Muscle of back (tissue), 11 donors: Measurements from ENCODE around the gene IDH3G. TPM values are rescaled to one million over a fixed set of nuclear protein-coding genes. Genes with fewer than 3 reads are reported as not detected.

Experiments
- DNase-seq, 3 donors: peaks; one replicate each; pipeline versions ENCODE4 v3.0.0 to v3.0.0-alpha.2; 2013
- polyA plus RNA-seq, 10 donors: library from polyadenylated mRNA; unstranded; fragments of 120-200 nt; gene quantifications; one replicate each; pipeline ENCODE4 v1.2.1, GENCODE V29; 2013; ENCODE audit not compliant: insufficient read length in 10 of 10

Gene IDH3G
- polyA plus RNA-seq, 10 donors = 40.6 to 55.9 (median 44.3) TPM

- no peak for DNase-seq
Measured at GRCh38 chrX:153773741-153774575, 20.2 kb downstream of the IDH3G start.

GRCh38 chrX:153773218-153773611, 21.0 kb downstream of the IDH3G start:
- no peak for DNase-seq

GRCh38 chrX:153772316-153773217, 21.6 kb downstream of the IDH3G start:
- no peak for DNase-seq

- DNase-seq = no peak
Measured at GRCh38 chrX:153771415-153772315, 22.5 kb downstream of the IDH3G start.

- no peak for DNase-seq
Measured at GRCh38 chrX:153770601-153771414, 23.4 kb downstream of the IDH3G start.

DNA sequence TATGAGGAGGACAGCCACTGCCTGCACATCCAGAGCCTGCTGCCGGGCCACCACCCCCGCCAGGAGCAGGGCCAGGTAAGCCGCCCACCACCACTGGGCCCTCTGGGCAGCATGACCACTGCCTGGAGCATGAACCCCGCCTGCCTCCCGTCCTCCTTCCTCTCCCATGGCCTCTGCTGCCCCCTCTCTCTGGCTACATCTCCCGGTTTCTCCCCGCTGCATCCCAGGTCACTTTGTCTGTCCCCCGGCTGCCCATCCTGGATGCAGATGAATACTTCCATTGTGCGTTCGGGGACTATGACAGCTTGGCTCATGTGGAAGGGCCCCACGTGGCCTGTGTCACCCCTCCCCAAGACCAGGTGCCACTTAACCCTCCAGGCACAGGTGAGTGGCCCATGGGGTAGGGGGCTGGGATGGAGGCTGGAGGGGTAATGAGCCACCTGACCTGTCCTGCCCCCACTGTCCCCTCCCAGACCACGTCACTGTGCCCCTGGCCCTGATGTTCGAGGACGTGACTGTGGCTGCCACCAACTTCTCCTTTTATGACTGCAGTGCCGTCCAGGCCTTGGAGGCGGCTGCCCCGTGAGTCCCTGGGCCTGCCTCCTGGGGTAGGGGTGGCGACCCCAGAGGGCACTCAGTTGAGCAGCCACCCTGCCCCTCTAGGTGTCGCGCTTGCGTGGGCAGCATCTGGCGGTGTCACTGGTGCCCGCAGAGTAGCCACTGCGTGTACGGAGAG, 24.1 kb downstream of the IDH3G start:
- no peak for DNase-seq

DNA sequence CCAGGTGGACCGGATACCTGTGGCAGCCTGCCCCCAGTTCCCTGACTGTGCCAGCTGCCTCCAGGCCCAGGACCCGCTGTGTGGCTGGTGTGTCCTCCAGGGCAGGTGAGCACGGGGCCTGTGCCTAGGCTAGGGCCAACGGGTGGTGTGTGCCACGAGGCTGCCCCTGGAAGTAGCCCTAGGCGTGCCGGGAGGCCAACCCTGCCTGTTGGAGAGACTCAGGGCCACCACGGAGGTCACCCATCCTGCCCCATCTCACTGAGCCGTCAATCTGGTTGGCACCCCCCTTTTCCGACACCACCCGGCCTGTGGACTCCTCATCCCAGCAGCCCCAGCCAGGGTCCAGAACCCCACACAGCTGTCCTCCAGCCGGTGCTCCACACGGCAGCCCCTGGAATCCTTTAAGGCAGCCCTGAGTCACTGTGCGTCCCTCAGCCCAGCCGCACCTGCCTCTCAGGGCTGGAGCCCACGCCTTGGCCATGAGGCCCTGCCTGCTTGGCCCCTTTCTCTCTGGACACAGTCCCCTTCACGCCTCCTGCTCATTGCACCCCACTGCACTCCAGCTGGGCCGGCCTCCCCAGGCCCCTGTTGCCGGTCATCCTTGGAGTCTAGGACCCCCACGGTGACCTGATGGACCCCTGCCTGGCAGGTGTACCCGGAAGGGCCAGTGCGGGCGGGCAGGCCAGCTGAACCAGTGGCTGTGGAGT, 24.9 kb downstream of the IDH3G start:
- DNase-seq = no peak

DNA sequence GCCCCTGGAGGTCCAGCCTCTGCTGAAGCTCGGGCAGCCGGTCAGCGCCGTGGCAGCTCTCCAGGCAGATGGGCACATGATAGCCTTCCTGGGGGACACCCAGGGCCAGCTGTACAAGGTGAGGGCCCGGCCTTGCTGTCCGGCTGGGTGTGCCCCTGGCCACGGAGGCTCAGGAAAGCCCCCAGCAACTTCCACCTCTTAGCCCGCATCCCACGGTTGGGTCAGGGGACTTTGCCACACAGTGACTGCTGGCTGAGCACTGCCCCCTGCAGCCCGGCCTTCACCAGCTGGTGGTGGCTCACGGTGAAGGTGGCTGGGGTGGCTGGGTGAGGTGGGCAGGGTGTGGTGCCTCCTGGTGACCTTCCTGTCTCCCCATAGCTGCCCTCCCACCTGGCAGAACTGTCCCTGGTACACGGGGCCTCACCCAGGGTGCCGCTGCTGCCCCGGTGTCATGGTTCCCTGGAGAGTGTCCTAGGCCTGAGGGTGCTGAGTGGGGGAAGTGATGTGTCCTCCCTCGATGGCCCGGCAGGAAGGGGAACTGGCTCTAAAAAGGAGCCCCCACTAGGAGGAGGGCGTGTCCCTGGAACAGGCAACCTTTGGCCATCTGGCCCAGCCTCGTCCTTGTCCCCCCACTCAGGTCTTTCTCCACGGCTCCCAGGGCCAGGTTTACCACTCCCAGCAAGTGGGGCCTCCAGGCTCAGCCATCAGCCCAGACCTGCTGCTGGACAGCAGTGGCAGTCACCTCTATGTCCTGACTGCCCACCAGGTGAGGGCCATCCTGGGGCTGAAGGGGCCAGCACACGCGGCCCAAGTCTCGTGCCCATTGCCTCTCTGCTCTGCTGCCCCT, 25.6 kb downstream of the IDH3G start:
- no peak for DNase-seq

GRCh38 chrX:153767674-153768055, 26.5 kb downstream of the IDH3G start:
- no peak for DNase-seq

GRCh38 chrX:153766871-153767673, 27.1 kb downstream of the IDH3G start:
- no peak for DNase-seq

DNA sequence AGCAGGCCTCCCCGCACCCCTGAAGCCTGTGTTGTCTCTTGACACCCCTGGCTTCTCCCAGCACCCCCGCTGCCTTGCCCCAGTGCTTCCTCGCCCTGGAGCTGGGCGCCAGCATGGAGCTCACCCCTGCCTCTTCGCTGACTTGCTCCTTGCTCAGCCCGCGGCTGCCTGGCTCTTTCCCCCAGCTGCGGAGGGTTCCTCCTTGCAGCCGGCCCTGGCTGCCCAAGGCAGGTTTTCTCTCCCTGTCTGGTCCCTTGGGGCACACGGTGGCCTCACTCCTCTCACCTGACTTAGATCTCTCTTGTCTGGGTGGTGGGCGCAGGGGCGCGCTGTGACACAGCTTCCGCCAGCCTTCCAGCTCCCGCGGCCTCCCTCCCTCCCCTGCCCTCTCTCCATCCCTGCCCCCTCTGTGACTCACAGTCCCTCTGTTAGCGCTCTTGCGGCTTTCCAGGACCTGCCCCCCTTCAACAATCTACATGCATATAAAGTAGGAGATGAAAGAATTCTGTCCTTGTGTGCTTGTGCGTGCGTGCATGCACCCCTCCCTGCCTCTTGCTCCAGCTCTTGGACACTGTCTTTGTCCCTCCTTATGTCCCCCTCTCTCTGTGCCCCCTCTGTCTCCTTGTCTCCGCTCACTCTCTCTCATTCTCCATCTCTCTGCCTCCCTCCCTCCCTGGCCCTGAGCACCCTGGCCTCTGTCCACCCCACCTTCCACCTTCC, 27.9 kb downstream of the IDH3G start:
- DNase-seq = peak in 2 of 3 donors; percentile 43 to 51

DNA sequence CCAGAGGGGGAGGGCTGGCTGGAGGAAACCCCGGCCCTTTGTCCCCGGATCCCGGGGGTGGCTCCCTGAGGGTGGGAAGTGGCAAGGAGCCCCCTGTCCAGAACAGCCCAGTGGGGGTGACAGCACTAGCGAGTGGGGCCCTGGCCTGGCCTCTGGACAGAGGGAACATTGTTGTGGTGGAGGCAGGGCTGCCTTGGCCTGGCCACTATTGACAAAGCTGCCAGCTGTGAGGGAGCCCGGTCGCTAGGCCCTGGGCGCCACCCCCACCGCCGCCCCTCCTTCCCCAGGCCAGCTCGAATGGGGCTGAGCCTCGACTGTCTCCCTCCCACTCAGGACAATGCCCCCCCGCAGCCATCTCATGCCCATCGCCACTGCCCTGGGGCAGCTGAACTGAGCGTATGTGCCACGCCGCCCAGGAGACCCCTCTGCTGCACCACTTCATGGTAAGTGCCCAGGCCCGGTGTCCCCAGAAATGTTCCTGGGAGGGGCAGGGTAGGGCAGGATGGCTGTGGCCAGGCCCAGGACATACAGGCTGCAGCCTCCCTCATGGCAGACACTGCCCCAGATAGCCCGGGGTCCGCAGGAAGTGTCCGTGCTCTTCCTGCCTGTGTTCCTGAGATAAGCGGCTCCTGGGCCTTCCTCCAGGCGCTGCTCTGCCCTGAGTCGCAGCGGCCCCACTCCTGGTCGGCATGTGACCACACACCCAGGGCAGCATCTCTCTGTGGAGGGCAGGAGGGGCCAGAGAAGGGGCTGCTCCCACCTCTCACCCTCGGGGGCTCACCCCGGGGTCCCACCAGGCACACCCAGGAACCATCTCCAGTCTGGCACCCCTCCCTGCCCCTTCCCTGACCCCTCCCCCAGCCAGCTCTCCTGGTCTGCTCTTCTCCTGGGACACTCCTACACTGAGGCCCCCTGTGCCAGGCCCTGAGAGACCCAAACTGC, 28.8 kb downstream of the IDH3G start:
- no peak for DNase-seq

DNA sequence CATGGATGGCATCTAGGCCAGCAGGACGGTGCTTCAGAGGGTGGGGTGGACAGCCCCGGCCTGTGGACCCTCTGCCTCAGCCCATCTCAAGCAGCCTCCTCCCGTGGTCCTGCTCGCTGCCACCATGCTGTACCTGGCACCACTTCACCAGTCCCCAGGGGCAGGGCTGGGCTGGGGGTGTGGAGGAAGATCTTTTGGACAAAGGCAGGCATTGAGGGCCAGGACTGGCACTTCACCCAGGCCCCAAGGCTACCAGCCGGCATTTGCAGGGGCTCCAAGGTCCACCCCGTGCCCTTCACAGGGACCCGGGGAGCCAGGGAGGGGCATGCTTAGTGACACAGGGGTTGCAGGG, 29.4 kb downstream of the IDH3G start:
- DNase-seq = no peak

DNA sequence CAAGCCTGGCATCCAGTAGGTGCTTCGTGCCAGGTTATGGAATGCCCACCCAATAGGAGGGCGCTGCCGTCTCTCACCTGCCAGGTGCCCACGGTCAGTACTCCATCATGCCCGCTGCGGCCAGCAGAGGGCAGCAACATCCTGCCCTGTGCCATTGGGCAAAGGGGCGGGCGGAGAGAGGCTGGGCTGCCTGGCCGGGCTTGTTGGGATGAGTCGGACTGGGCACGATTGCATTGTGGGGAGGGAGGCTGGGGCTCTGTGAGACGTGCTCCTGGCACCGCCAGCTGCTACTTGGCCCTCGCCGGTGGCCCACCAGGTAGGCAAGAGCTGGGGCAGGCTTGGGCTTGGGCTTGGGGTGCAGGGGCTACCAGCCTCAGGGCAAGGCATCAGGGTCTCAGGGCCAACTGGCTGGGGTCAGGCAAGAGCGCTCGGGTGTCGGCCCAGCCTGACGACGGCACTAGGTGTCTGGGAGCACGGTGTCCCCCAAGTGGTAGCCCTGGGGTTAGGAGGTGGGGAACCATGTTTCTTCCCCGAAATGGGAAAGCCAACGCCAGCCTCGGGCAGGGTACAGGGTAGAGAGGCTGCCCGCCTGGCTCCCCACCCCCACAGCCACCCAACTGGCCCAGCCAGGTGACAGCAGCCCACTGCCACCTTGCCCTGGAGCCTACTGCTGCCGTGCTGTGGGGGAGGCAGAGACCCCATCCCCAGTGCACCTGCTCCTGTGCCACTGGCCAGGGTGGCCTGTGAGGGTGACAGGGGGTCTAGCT, 30.0 kb downstream of the IDH3G start, which contains the start of gene PLXNB3:
TSS of gene PLXNB3 (plus strand) at position 261 of the 767 bp plus-strand sequence. CDS start 1,287 bp downstream, outside the sequence.
- DNase-seq = peak in 2 of 3 donors; percentile 38 to 59
